DMS53 treated with DMSO at 0.1 percent for 48 hours (cell line): ENCODE measurements around the gene UBL3.

Source experiments
- DNase-seq: peaks from one replicate; lab custom pipeline; 2025; ENCODE audit not compliant: unreplicated experiment; lab: John Stamatoyannopoulos, UW

The UBL3 gene

DNA sequence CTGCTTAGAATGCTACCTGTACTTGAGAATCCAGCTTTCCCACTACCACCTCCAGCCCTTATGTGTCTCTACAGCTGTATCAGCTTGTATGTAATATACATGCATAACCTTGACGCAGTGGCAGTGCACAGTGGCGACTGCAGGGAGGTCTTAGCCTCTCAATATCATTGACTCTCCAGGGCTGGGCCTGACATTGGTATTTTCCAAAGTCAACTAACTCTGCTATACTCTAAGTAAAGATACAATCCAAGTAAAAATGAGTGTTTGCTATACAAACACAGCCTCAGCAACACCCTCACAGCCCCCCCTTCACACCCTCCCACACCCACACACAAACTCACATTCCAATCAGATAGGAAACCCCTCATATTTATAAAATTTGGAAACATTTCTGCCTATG, 6.7 kb upstream of the UBL3 start:
- no peak for DNase-seq

DNA sequence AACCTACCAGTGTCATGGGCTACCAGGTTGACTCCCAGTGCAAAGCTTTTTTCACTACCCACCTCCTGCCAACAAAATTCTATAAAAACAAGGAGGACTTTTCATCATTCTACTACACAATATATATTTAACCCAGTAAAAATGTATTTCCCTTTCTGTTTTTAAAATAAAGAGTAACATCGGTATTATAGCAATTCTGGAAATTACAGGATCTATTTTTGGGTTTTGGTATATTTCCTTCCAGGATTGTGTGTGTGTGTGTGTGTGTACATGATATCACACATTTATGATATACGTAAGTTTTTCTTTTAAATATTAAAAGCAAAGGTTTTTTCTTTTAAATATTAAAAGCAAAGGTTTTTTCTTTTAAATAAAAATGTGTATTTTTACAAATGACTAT, 6.0 kb upstream of the UBL3 start:
- DNase-seq, result no peak

DNA sequence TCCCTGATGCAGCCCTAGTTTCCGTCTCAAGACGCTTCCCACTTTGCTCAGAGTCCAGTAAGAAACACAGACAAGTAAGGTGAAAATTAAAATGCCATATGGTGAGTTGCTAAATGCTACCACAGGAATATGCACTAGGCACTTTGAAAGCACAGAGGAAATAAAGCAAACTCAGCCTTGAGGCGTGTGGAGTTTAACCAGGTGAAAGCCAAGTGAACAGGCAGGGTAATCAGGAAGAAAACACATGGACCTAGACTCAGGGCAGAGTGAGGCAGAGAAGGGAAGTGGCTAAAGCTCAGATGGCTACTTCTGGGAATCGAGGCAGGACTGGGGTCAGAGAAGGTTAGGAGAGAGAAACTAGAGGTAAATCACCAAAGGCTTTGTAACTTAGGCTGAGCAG, 5.4 kb upstream of the UBL3 start:
- DNase-seq, result no peak

DNA sequence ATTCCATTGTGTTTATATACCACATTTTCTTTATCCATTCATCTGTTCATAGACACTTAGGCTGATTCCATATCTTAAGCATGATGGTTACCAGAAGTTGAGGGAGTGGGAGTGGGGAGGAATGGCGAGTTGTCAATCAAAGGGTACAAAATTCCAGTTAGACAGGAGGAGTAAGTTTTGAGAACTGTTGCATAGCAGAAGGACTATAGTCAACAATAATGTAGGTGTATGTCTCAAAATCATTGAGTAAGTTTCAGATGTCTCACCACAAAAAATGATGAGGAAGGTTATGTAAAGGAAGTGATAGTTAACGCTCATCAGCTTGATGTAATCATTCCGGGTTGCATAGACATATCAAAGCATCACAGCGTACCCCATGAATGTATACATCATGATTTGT, 4.6 kb upstream of the UBL3 start:
- no peak for DNase-seq

DNA sequence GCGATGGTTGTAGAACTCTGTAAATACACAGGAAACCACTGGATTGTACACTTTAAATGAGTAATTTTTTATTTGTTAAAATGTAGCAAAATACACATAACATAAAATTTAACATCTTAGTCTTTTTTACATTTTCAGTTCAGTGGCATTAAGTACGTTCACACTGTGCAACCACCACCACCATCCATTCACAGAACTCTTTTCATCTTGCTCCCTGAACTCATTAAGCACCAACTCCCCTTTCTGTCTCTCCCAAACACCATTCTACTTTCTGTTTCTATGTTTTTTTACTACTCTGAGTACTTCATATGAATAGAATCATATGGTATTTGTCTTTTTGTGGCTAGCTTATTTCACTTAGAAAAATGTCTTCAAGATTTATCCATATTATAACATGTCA, 2.7 kb upstream of the UBL3 start:
- no peak for DNase-seq

DNA sequence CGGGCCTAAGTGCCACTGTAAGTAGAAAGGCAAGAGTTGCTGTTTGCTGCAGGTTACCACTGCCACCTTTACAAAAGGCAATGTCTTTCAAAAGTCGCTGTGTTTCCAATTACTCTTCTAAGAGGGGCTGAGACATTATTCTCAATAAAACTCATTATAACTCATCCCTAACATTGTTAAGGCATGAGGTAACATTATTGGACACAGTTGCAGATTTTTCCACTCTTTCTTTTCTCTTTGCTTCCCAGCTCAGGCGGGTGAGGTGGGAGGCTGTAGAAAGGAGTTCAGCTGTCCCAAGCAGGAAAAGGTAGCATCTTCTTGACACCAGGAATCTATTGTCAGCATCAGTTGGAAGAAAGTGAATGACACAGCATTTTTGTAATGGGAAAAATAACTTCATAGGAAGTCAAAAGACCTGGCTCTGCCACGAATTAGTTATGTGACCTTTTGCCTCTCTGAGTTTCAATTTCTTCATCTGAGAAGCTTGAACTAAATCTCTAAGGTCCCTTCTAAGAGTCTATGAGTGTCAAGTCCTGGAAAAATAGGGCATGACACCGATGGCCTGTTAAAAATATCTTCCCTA, 2.1 kb upstream of the UBL3 start:
- DNase-seq, result no peak

DNA sequence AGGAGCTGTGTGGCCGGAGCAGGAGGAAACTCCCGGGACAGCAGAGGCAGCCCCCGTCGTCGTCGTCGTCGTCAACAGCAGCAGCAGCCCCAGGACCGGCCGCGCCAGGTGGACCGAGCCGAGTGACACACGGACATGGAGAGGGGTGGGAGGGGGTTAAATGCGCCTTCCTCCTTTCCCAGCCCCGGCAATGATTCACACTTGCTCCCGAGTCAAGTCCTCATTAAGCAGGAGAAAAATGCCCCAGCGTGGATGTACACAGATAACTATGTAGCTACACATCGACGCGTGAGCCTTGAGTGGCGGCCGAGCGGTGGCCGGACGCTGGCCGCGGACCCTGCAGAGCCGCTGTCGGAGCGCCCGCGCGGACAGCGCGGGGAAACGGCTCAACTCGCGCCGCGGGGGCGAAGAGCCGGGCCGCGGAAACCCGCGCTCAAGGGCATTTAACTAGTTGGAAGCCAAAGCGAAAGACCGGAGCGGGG, 645 bp downstream of the UBL3 start:
- DNase-seq, result peak; percentile 62

DNA sequence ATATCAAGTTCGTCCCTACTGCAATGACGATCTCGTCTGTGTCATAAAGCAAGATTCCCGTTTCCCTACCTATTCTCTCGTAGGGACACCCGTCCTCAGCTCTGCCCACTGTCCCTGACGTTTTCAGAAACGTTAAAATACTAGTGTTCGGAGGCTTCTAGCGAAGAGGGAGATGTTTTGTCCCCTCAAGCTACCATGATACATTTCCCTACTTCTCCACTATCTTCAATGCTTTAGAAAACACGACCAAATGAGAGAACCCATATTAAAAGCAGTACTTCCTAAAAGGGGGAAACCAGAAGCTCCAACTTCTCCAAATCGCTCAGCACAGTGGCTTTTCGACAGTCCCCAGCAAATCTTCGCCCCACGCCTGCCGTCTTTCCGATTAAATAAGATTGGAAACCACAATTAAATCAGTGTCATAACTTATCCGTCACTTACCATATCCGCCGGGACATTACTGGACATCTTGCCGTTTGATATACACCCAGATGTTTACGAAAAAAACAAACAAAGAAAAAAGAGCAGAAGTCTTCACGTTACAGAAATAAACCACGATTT, 1.3 kb downstream of the UBL3 start:
- DNase-seq, result peak; percentile 54

DNA sequence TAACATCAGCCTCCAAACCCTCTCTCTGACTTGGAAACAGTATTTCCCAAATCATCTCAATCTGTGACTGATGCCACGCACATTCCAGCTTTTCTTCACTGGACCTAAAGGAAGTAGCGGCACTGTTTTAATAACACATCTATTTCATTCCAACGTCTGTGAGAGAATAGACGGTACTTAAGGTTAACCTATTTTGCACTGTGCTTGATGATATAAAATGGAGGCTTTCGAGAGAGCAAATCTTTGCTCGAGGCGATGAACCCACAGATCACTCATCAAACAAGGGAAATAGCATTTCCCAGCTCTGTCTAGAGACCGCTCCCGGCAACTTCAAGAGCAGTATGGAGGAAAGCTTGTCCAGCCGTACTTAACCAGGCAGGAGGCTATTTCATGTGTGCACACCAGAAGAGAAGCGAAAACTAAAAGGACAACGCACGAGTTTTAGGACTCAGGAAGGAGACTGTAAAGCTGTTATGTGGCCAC, 2.9 kb downstream of the UBL3 start:
- no peak for DNase-seq

DNA sequence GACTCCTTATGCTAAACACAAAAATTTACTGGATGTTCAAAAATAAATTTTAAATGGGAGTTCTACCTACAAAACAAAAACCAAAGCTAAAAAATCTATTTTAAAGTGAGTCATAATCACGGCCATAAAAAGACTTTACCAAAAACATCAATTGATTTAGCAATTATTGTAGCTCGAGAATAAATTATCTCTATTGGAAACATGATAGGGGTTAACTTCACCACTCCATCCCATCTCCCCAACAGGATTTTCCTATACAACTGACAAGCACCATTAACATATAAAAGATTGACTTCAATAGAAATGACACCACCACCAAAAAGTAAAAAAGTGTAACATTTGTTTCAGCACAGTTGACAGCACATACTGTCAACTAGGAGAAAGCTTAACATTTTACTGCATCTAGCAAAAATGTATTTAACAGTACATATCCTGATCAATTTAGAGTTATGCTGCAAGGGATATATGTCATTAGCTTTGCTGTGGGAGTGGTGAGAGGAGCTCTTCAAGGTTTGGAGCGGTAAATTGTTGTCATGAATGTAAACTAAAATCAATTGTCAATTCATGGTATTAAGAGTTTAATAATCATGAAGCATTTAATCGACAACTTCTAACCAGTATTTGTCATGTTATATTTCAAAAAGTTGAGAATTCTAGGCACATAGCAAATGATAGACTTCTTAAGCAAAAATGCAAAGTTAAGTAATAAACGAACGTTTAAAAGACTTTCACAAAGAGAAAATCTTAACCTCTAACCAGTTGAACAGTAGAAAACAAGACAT, 3.8 kb downstream of the UBL3 start:
- DNase-seq, result no peak

DNA sequence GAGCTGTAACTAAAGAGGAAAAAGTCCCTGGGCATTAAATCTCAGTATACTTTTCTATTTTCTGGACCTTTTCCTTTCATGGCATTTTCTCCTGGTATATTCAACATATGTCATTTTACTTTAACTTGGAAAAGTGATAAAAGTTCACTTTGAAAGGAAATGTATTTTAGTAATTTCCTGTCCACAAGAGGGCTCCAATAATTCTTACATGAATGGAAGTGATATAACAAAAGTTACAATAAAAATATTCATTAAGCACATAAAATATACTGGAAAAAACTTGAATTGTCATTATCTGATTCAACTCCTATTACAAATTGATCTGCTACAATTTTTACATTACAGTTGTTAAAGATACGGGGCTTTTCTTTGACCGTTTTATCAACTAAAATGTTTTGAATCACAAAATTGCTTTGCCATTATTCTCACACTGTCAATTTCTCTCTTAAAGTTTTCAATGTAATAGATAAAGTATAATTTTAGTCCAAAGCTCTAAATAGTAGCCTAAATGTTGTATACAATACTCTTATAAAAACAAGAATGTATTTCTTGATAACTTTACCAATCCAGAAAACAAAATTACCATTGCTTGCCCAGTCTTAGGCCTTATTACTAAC, 4.9 kb downstream of the UBL3 start:
- no peak for DNase-seq

DNA sequence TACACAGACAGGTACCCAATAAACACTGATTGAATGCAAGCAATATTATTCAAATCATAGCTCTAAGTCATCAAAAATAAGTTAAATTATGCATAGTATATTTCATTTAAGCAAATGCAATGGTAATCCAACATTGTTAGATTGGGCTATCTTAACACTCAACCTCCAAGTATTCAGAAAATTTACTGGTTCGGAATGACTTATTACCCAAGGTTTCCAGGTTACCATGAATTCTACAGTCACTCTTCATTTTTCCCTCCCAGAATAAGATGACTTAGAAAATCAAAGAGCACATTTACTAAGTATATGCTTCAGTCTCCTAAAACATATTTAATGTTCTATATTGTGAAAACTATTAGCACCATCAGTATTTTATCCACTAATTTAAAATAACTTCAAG, 6.0 kb downstream of the UBL3 start:
- no peak for DNase-seq

DNA sequence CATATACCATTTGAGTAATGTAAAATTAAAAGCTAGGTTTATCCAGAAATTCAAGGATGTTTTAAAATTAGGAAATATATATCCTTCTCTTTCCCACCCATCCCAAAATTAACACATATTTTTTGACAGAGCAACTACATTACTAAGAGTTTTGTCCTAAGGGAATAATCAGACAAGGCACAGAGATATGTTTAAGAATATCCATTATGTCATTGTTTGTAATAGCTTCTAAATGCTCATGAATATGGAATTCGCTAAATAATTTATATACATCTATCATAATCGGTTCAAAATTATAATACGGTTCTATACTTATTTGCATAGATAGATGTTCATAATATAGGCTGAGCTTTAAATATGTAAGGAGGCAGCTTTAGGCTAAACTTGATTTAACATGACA, 9.8 kb downstream of the UBL3 start:
- DNase-seq, result no peak

DNA sequence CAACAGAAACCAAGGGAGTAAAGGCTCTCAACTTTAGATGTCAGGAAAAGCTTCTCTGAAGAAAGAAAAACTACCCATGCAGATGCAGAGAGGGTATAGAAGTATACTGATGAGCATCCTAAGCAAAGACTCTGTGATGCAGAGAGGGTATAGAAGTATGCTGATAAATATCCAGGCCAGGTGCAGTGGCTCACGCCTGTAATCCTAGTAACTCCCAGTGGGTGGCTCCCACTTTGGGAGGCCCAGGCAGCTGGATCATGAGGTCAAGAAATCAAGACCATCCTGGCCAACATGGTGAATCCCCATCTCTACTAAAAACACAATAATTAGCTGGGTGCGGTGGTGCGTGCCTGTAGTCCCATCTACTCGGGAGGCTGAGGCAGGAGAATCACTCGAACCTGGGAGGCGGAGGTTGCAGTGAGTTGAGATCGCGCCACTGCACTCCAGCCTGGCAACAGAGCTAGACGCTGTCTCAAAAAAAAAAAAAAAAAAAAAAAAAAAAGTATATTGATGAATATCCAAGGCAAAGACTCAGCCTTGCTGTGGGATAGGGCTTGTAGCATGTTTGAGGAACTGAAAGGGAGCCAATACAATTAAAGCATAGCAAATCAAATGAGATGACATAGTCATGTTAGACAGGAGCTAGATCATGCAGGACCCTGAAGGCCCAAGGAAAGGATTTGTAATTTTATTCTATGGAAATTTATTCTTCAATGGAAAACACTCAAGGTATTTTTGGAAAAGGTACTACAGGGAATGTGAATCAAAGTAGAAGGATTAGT, 14.9 kb downstream of the UBL3 start:
- no peak for DNase-seq

DNA sequence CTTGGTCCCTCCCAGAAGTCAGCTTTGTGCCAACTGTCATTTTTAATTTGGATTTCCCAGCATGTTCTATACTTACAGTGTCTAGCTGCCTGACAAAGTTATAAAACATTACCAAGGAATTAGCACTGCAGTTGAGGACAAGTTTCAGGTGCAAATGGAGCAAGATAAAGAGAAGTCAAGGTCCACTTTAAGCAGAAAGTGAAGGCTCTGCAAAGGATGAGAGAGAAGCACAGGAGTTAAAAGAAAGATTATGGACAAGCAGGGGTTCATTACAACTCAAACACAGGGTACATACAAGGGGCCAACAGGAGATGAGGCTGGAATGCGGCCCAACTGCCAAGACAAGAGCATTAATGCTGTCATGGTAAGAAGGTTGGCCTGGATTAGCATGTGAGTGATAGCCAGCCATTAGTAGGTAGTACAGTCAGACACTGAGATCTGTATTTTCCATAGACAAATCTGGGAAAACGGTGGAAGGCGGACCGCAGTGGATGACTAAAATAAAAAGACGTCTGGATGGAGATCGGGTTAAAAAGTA, 17.6 kb downstream of the UBL3 start:
- DNase-seq, result no peak

DNA sequence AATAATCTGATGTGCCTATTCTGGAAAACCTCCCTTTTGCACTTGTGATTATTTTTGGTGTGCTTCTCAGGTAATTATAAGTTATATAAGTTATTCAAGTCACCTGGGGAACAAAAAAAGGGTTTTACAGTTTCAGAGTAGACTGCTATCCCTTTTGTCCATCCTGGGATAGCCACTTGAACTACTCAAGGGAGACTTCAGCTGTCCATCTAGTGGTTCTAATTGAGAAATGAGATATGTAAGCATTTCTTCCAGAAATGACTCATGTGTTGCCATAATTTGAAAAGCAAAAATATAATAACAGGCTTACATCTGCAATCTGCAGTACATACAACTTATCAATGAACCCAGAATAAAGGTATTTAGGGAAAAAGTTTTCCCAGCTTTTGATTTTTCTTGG, 20.4 kb downstream of the UBL3 start:
- DNase-seq, result no peak

DNA sequence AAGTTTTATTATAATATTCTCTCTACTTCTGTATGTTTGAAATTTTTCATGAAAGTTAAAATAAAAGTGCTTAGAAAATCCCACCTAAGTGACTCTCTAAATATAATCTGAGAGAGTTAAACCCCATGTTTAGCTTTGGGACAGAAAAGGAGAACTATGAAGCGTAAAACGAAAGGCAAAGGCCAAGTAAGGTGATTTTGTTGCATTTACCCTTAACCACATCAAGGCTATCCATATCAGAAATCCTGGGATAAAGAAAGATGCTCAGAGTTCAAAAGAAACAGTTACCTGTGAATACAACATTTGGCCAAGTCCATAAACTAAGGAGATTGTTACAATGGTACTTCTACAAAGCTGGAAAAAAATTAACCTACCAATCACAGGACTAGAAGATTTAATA, 31.3 kb downstream of the UBL3 start:
- DNase-seq, result no peak

DNA sequence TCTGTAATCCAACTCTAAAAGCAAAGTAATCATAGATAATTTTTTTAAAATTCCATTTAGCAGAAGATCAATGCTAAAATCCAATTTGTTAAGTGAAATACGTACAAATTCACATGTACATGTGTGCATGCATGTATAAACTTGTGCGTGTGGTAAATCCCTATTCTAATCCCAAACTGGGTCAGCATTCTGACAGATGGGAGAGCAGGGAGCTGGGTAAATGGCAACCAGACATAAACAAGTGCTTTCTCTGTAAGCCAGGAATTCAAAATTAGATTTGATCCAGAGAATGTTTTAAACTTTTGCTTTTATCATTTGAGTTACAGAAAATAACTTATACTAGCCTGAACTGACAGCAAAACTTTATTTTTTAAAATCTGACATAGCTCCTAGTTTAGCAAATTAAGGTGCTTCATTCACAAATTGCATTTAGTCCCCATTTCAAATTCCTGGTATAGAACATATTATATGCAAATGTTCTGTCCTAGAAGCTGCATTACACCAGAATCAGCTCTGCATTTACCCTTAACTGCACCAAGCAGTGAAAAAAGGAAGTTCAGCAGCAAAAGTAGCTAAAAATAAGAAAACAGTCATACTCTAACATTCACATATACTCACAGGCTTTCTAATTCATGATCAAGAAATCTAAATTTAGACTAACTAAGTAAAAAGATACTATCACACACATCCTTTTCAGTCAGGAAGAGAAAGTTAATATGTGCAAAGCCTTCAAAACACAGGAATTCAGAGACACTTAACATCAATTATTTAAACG, 32.6 kb downstream of the UBL3 start:
- no peak for DNase-seq

DNA sequence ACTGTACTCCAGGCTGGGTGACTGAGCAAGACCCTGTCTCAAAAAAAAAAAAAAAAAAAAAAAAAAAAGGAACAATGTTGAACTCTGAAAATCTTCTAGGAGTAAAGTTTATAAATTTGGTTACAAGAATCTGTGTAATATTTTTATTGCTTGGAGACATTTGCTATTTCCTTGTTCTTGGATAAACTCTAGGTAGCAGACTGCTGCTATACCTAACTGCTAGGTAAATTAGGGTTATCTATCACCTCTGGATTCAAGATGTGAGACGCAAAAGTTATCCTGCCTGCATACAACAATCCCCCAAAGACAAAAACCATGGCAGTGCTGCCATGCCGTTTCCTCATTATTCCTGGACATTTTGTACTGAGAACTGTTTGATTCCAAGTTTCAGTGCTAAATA, 33.7 kb downstream of the UBL3 start:
- DNase-seq, result no peak

DNA sequence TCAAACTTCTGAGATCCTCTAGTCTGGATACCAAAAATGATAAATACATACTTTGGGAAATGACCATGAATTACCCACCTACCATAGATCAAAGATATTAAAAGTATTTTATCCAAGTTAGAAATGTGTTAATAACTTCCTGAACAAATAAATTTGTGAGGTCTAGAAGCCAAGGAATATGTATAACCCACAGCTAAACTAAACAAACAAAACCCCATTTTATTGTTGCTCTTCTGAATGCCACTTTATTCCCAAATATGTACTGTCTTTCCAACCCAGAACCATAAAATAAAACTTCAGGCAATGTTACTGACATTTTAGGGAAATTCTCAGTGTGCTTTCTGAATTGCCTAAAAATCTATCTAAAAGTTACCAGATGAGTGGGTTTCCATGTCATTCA, 35.1 kb downstream of the UBL3 start:
- no peak for DNase-seq
